WI38 (cell line): ENCODE results near the gene GHDC.
A peak's percentile ranks its signal among the peaks of the same experiment; 100 is the strongest.

Experiments
- H3K4me3 ChIP-seq: 2 replicates; pipeline ENCODE4 v1.5.1; 2011; ENCODE audit warnings: low read depth, mild to moderate bottlenecking, control low read depth, low read length
- CTCF ChIP-seq: IDR thresholded peaks from 2 replicates; pipeline ENCODE4 v1.5.1; 2012; ENCODE audit warnings: low read depth, mild to moderate bottlenecking, control low read depth, low read length

Gene GHDC

DNA sequence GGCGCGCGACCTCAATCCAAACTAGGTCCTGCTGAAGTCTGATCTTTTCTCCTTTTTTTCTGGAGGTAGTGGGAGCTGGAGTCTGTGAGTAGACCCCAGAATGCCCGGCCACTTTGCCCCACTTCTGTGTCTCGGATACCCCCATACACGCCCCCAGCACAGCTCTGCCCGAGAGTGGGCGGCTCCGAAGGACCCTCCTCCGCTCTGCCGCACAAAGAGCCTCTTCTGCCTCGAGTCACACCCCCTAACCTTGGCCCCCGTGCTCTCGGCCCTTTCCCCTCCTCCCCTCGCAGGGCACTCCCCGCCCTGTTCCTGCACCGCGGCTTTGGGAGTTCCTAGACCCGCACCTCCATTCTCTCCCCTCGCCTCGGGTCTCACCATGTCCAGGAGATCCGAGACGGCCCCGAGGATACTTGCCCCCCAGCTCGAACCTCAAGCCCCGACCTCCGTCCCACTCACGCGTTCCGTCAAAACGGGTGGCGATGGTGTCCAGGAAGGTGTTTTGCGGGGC, 13.8 kb downstream of the GHDC start:
- H3K4me3 ChIP-seq, result peak overlapping the region; percentile 44
- TF ChIP-seq CTCF, result no peak

DNA sequence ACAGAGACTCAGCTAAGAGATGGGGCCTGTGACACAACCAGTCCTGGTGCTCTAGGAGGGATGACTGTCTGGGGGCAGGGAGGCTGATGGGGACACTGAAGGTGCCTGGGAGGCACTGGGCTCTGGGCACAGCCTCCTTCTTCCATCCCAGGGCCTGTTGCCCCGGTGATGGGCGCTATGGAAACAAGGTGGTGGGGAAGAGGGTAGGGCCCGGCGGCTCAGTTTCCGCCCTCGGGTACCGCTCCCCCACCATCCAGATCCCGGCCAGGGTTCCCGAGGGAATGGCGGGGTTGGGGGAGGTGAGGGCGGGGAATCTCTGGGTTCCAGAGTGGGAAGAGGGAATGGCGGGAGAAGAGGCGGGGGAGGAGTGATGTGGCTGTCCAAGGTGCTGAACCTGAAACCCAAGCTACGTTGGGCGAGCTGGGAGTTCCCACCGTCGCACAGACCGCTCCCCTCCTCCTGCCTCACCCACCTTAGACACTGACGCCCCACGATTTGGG, 14.3 kb downstream of the GHDC start:
- no peak for TF ChIP-seq CTCF
- H3K4me3 ChIP-seq, result no peak overlapping the region

DNA sequence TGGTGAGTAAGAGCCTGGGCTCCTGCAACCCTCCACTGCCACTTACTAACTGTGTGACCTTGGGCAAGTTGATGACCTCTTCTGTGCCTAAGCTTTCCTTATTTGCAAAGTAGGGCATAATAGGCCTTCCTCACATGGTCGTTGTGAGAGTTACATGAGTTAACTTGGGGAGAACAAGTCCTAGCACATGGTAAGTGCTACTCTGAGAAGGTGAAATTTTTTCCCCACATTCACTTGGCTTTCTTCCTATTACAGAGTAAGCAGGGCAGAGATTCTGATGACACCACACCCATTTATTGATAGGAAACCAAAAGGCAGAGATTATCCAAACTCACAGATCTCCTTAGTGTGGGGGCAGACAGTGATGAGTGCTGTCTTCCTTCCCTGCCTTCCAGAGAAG, 15.0 kb downstream of the GHDC start:
- H3K4me3 ChIP-seq, result no peak overlapping the region
- TF ChIP-seq CTCF, result no peak

DNA sequence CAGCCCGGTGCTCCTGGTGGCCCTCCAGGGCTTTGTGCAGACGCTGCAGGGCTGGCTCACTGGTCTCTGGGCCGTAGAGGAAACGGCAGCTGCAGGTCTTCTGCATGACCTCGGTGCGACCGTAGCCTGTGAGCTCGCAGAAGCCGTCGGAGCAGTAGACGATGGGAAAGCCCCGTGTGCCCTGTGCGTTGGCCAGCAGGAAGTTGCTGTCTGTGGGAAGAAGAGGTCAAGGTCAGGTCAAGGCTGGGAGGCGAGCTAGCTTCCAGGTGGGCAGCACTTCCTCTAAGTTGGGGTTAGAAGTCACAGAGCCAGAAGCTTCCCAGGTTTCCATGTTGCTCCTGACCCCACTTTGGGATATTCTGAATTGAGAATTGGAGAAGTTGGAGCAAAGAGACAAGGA, 15.5 kb downstream of the GHDC start:
- no peak overlapping the region for H3K4me3 ChIP-seq
- no peak for TF ChIP-seq CTCF

DNA sequence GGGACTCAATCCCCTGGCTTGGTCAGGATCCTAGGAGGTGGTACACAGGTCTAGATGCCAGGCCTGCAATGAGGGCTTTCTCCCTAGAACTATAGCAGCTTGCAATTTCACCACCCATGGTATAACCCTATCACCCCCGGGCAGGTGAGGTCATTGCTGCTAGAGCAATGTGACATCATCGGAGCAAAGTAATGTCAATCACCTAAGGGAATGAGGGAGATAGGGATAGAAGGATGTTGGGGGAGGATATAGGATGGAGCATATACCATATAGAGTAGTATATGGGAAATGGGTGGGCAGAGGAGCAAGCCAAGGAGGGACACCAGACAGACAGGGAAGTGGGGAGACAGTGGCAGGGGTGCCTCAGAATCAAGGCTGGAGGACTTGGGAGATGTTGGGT, 16.6 kb downstream of the GHDC start:
- no peak for TF ChIP-seq CTCF
- no peak overlapping the region for H3K4me3 ChIP-seq

GRCh38 chr17:42174126-42174783, 20.0 kb downstream of the GHDC start:
- no peak for TF ChIP-seq CTCF
- H3K4me3 ChIP-seq, result no peak overlapping the region

DNA sequence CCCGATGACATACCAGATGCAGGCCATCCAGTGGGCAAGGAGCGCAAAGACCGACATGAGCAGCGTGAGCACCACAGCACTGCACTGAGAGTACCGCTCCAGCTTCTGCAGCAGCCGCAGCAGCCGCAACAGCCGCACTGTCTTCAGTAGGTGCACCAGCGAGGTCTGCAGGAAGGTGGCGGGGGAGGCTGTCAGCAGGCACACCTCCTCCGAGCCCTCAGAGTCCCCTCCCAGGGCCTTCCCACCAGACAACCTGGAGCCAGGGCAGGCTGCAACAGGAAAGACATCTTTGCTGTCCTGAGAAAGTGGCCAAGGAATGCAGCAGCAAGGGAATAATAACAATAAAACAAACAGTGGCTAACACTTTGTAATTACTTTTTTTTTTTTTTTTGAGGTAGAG, 22.5 kb downstream of the GHDC start:
- no peak for TF ChIP-seq CTCF
- H3K4me3 ChIP-seq, result no peak overlapping the region
